HG03558 (cell line): Measurements from ENCODE around the gene NAPB.

ENCODE experiments used
- ATAC-seq: cut with Tn5 transposase; IDR thresholded peaks from one replicate; pipeline ENCODE4 v1.9.1; 2021; ENCODE audit warnings: moderate number of reproducible peaks; ENCODE audit not compliant: unreplicated experiment; ENCODE audit errors: extremely low read depth

Gene NAPB

GRCh38 chr20:23408957-23409356 is 12.3 kb downstream of the NAPB start:
- ATAC-seq = no peak

GRCh38 chr20:23407781-23408464 is 13.4 kb downstream of the NAPB start:
- no peak for ATAC-seq

- ATAC-seq = no peak
Measured at GRCh38 chr20:23406880-23407279, 14.4 kb downstream of the NAPB start.

GRCh38 chr20:23404196-23404595 is 17.1 kb downstream of the NAPB start:
- ATAC-seq = no peak

- ATAC-seq = no peak
Measured at GRCh38 chr20:23403751-23404150, 17.5 kb downstream of the NAPB start.

GRCh38 chr20:23401051-23401450 is 20.2 kb downstream of the NAPB start:
- no peak for ATAC-seq

- no peak for ATAC-seq
Measured at GRCh38 chr20:23399568-23400241, 21.6 kb downstream of the NAPB start.

GRCh38 chr20:23397961-23398360 is 23.3 kb downstream of the NAPB start:
- no peak for ATAC-seq

GRCh38 chr20:23396950-23397627 is 24.2 kb downstream of the NAPB start:
- no peak for ATAC-seq

GRCh38 chr20:23393996-23394775 is 27.1 kb downstream of the NAPB start:
- no peak for ATAC-seq

GRCh38 chr20:23391707-23392310 is 29.5 kb downstream of the NAPB start:
- no peak for ATAC-seq

- ATAC-seq = no peak
Measured at GRCh38 chr20:23390091-23390774, 31.1 kb downstream of the NAPB start.

- no peak for ATAC-seq
Measured at GRCh38 chr20:23387118-23387443, 34.2 kb downstream of the NAPB start.

- ATAC-seq = no peak
Measured at GRCh38 chr20:23386304-23387117, 34.8 kb downstream of the NAPB start.

- ATAC-seq = no peak
Measured at GRCh38 chr20:23381876-23382275, 39.4 kb downstream of the NAPB start.

- ATAC-seq = no peak
Measured at GRCh38 chr20:23379772-23380171, 41.5 kb downstream of the NAPB start.

- ATAC-seq = no peak
Measured at GRCh38 chr20:23375827-23376226, 45.5 kb downstream of the NAPB start.

- no peak for ATAC-seq
Measured at GRCh38 chr20:23374441-23374840, 46.8 kb downstream of the NAPB start.

- no peak for ATAC-seq
Measured at GRCh38 chr20:23371496-23371895, 49.8 kb downstream of the NAPB start.
